ENCODE measurements around the gene ZNF83.

Gene ZNF83

GRCh38 chr19:52567921-52568320 is 70.2 kb downstream of the ZNF83 start:
- DNase-seq (ENCODE audit: low spot score): no peak

- DNase-seq (ENCODE audit: low spot score): no peak
These were observed 71.6 kb downstream of the ZNF83 start for GRCh38 chr19:52566588-52566987.

DNA sequence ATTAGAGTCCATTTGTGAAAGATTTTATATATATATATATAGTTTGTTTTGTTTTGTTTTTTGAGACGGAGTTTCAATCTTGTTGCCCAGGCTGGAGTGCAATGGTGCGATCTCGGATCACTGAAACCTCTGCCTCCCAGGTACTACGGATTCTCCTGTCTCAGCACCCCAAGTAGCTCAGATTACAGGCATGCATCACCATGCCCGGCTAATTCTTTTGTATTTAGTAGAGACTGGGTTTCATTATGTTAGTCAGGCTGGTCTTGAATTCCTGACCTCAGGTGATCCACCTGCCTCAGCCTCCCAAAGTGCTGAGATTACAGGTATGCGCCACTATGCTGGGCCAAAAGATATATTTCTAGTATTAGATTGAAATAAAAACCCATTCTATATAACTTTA is 72.0 kb downstream of the ZNF83 start:
- DNase-seq (ENCODE audit: low spot score): no peak
